HepG2 (cell line): Measurements from ENCODE around the gene C6orf15. TPM values are rescaled to one million over a fixed set of nuclear protein-coding genes. Genes with fewer than 3 reads are reported as not detected.

ENCODE experiments used
- AFF4 ChIP-seq: sonication (generic); formaldehyde crosslinking; IDR thresholded peaks from 2 replicates; pipeline ENCODE4 v1.4.0; 2020; ENCODE audit warnings: missing genetic modification reagents
- HIVEP1 ChIP-seq: sonication (generic); formaldehyde crosslinking; IDR thresholded peaks from 2 replicates; pipeline ENCODE4 v1.4.0; 2020; ENCODE audit warnings: mild to moderate bottlenecking, missing genetic modification reagents
- HMGXB3 ChIP-seq: sonication (generic); formaldehyde crosslinking; IDR thresholded peaks from 2 replicates; pipeline ENCODE4 v1.4.0; 2020; ENCODE audit warnings: missing genetic modification reagents, borderline replicate concordance
- HNRNPUL1 ChIP-seq: fragments of 200-400 bp; formaldehyde crosslinking; IDR thresholded peaks from 2 replicates; pipeline ENCODE4 v1.6.1; 2017; ENCODE audit warnings: low read depth, mild to moderate bottlenecking, low read length, moderate library complexity
- MED13 ChIP-seq: sonication (generic); formaldehyde crosslinking; IDR thresholded peaks from 2 replicates; pipeline ENCODE4 v1.5.0; 2020; ENCODE audit warnings: missing genetic modification reagents
- MEF2D ChIP-seq: sonication (generic); formaldehyde crosslinking; IDR thresholded peaks from 2 replicates; pipeline ENCODE4 v1.5.1; 2020; ENCODE audit warnings: mild to moderate bottlenecking, missing genetic modification reagents
- MXI1 ChIP-seq: IDR thresholded peaks from 3 replicates; pipeline ENCODE4 v1.6.1; 2012; ENCODE audit warnings: low read depth, low read length, inconsistent platforms, borderline replicate concordance
- NFE2L2 ChIP-seq: fragments of 150-350 bp; IDR thresholded peaks from 2 replicates; pipeline ENCODE4 v1.6.1; 2014; ENCODE audit warnings: low read length
- NPAS2 ChIP-seq: sonication (generic); formaldehyde crosslinking; IDR thresholded peaks from 2 replicates; pipeline ENCODE4 v1.8.0; 2022; ENCODE audit warnings: mild to moderate bottlenecking, missing genetic modification reagents, borderline replicate concordance
- PHF21A ChIP-seq: sonication (generic); formaldehyde crosslinking; IDR thresholded peaks from 2 replicates; pipeline ENCODE4 v1.5.0; 2020; ENCODE audit warnings: mild to moderate bottlenecking, missing genetic modification reagents
- RXRB ChIP-seq: IDR thresholded peaks from 2 replicates; pipeline ENCODE4 v1.6.1; 2016; ENCODE audit warnings: borderline replicate concordance, missing genetic modification reagents, missing compliant biosample characterization
- SMYD3 ChIP-seq: sonication (generic); formaldehyde crosslinking; IDR thresholded peaks from 2 replicates; pipeline ENCODE4 v1.8.1; 2023; ENCODE audit warnings: mild to moderate bottlenecking, missing genetic modification reagents
- SP1 ChIP-seq, 2 experiments: fragments of 450-650 bp in 1 of 2; sonication (generic) in 1 of 2; formaldehyde crosslinking in 1 of 2; IDR thresholded peaks; 2 replicates each; pipeline versions ENCODE4 v1.4.0 to v1.6.1; 2016 to 2020; ENCODE audit warnings: missing genetic modification reagents in 1 of 2
- TGIF2 ChIP-seq: IDR thresholded peaks from 2 replicates; pipeline ENCODE4 v1.6.1; 2016; ENCODE audit warnings: control low read depth, missing compliant biosample characterization
- THAP11 ChIP-seq: IDR thresholded peaks from 2 replicates; pipeline ENCODE4 v1.6.1; 2016; ENCODE audit warnings: missing biosample characterization, missing genetic modification reagents
- ZBTB43 ChIP-seq: sonication (generic); formaldehyde crosslinking; conservative IDR thresholded peaks from 2 replicates; pipeline ENCODE4 v1.4.0; 2020; ENCODE audit warnings: missing genetic modification reagents
- ZFP36L2 ChIP-seq: sonication (generic); formaldehyde crosslinking; IDR thresholded peaks from 2 replicates; pipeline ENCODE4 v1.4.0; 2020; ENCODE audit warnings: missing genetic modification reagents
- ZMYM2 ChIP-seq: sonication (generic); formaldehyde crosslinking; IDR thresholded peaks from 2 replicates; pipeline ENCODE4 v1.8.0; 2022; ENCODE audit warnings: mild to moderate bottlenecking, missing genetic modification reagents
- ZNF331 ChIP-seq: sonication (generic); formaldehyde crosslinking; IDR thresholded peaks from 2 replicates; pipeline ENCODE4 v1.4.0; 2020; ENCODE audit warnings: missing genetic modification reagents
- ZNF629 ChIP-seq: sonication (generic); formaldehyde crosslinking; conservative IDR thresholded peaks from 2 replicates; pipeline ENCODE4 v1.5.0; 2020; ENCODE audit warnings: missing genetic modification reagents
- polyA plus RNA-seq, 8 experiments: library from polyadenylated mRNA; depleted of rRNA in 3 of 8; stranded (reverse) in 7 of 8; unstranded in 1 of 8; fragments of >200 nt; fragmentation: Illumina TruSeq in 4 of 8; extraction: Trizol in 4 of 8; gene quantifications; 2 replicates each; pipeline versions ENCODE4 v1.2.1 to v1.2.3, GENCODE V29; 2011 to 2016; ENCODE audit warnings: low read depth in 4 of 8, missing spikeins in 1 of 8, mixed read lengths in 1 of 8; ENCODE audit not compliant: insufficient read depth in 1 of 8
- total RNA-seq, 5 experiments: library from RNA; depleted of rRNA; stranded (reverse); fragments of >200 nt; fragmentation: Illumina TruSeq; extraction: Trizol; gene quantifications; 2 replicates each; pipeline ENCODE4 v1.2.3, GENCODE V29; 2016; ENCODE audit warnings: low read depth in 1 of 5

The C6orf15 gene
- total and polyA plus RNA-seq, 2 of the 13 experiments (the other 11 are each of a cell fraction or from before 2014, with no cell fraction given), result not detected

GRCh38 chr6:31158863-31159855 is 46.8 kb upstream of the C6orf15 start (continued):
- TF ChIP-seq HMGXB3, result no peak
- TF ChIP-seq SP1 (IDR thresholded peaks at IDR 0.05), result no peak
- TF ChIP-seq SP1 (CRISPR knock-in tag; IDR thresholded peaks at IDR 0.05), result peak; percentile 13; the same call in 1 of the 2 replicates
- TF ChIP-seq ZBTB43 (CRISPR knock-in tag), result 0 out of 2 replicates have a peak, but pooled peaks have one; percentile 33
- no peak for TF ChIP-seq RXRB
- TF ChIP-seq NPAS2 (CRISPR knock-in tag), result no peak
- no peak for TF ChIP-seq AFF4 (CRISPR knock-in tag)
- TF ChIP-seq MXI1, result no peak
- no peak for TF ChIP-seq ZFP36L2 (CRISPR knock-in tag)
- 0 out of 2 replicates have a peak, but pooled peaks have one; percentile 18 for TF ChIP-seq ZNF331
- TF ChIP-seq HNRNPUL1, result no peak
- no peak for TF ChIP-seq PHF21A
- no peak for TF ChIP-seq ZMYM2 (CRISPR knock-in tag)
- TF ChIP-seq MED13 (CRISPR knock-in tag), result 0 out of 2 replicates have a peak, but pooled peaks have one; percentile 24
- TF ChIP-seq SMYD3 (CRISPR knock-in tag), result 0 out of 2 replicates have a peak, but pooled peaks have one; percentile 46
- no peak; the same call in 1 of the 2 replicates for TF ChIP-seq HIVEP1
- no peak for TF ChIP-seq THAP11
- TF ChIP-seq ZNF629 (CRISPR knock-in tag), result 0 out of 2 replicates have a peak, but pooled peaks have one; percentile 21
- TF ChIP-seq NFE2L2, result no peak
- no peak for TF ChIP-seq TGIF2 (CRISPR knock-in tag)
- no peak for TF ChIP-seq MEF2D (CRISPR knock-in tag)
